Stimulated activated CD4-positive, alpha-beta T cell treated with anti-CD3 and anti-CD28 coated beads, Interleukin-4, amount 100 ng/mL, for 4 hours (primary cell): Measurements from ENCODE around the gene RASAL3.

ENCODE experiments used
- DNase-seq, 2 experiments: peaks; one replicate each; pipeline ENCODE4 v3.0.0-alpha.2; 2020

The RASAL3 gene

GRCh38 chr19:15432629-15433518 lies 31.5 kb downstream of the RASAL3 start:
- DNase-seq: peak; percentile 91 to 94

GRCh38 chr19:15432018-15432494 lies 32.3 kb downstream of the RASAL3 start:
- peak in 1 of 2 experiments; percentile 40 for DNase-seq

GRCh38 chr19:15431396-15432017 lies 32.8 kb downstream of the RASAL3 start:
- DNase-seq: no peak

- no peak for DNase-seq
Measured at GRCh38 chr19:15430526-15431120, 33.7 kb downstream of the RASAL3 start.

GRCh38 chr19:15429825-15430467 lies 34.4 kb downstream of the RASAL3 start:
- DNase-seq: no peak

GRCh38 chr19:15428956-15429824 lies 35.2 kb downstream of the RASAL3 start:
- no peak for DNase-seq

GRCh38 chr19:15427991-15428471 lies 36.3 kb downstream of the RASAL3 start:
- DNase-seq: no peak

GRCh38 chr19:15427350-15427700 lies 37.0 kb downstream of the RASAL3 start:
- no peak for DNase-seq

- no peak for DNase-seq
Measured at GRCh38 chr19:15426485-15427349, 37.6 kb downstream of the RASAL3 start.

GRCh38 chr19:15425321-15425950 lies 38.9 kb downstream of the RASAL3 start:
- DNase-seq: no peak

- no peak for DNase-seq
Measured at GRCh38 chr19:15424692-15425272, 39.6 kb downstream of the RASAL3 start.

- no peak for DNase-seq
Measured at GRCh38 chr19:15424121-15424520, 40.2 kb downstream of the RASAL3 start.

GRCh38 chr19:15423130-15423529 lies 41.2 kb downstream of the RASAL3 start:
- DNase-seq: no peak

- DNase-seq: no peak
Measured at GRCh38 chr19:15422296-15423075, 41.9 kb downstream of the RASAL3 start.

- DNase-seq: no peak
Measured at GRCh38 chr19:15421721-15422260, 42.6 kb downstream of the RASAL3 start.

- DNase-seq: no peak
Measured at GRCh38 chr19:15421136-15421695, 43.1 kb downstream of the RASAL3 start.

- no peak for DNase-seq
Measured at GRCh38 chr19:15419413-15420025, 44.8 kb downstream of the RASAL3 start.
